ENCODE data around the gene GSE1.

Gene GSE1

GRCh38 chr16:85697431-85697830 lies 84.3 kb downstream of the GSE1 start:
- no peaks in the 10 kb centered on the region for H3K4me1 ChIP-seq (ENCODE audit: control extremely low read depth in 1 of 4, control insufficient read depth in 4 of 4, insufficient read depth in 4 of 4, low read length in 3 of 4)
- H3K36me3 ChIP-seq (ENCODE audit: control insufficient read depth in 4 of 4, insufficient read depth in 4 of 4, low read length in 3 of 4): no peaks in the 10 kb centered on the region
- POLR2A ChIA-PET: no interaction called here
- DNase-seq: no peak
- no peak overlapping the region for H3K27ac ChIP-seq (ENCODE audit: insufficient read depth in 1 of 2, low read depth in 1 of 2, low read length in 2 of 2, poor library complexity in 1 of 2, severe bottlenecking in 2 of 2)
- no peak overlapping the region for H3K4me3 ChIP-seq (ENCODE audit: control insufficient read depth in 1 of 7, extremely low read depth in 1 of 7, insufficient read depth in 4 of 7, low read depth in 2 of 7, low read length in 6 of 7)
- WGBS (ENCODE audit: insufficient coverage): 83% methylated on average over 14 of the region's 14 CpGs
- H3K9me3 ChIP-seq (ENCODE audit: control extremely low read depth in 1 of 5, control insufficient read depth in 4 of 5, insufficient read depth in 2 of 5, low read depth in 1 of 5, low read length in 4 of 5): no peaks in the 10 kb centered on the region
- CTCF ChIA-PET: interaction anchor here (1.3 kb wide), 1 partner anchor 16 kb away, joined by 3 read pairs; no protein-coding TSS in a partner anchor
- peaks cover 0 to 8% (median 0%) of the 10 kb centered on the region in 5 experiments for H3K27me3 ChIP-seq (replicated peaks in 2 of 5; ENCODE audit: control insufficient read depth in 4 of 5, insufficient read depth in 5 of 5, low read length in 4 of 5)

DNA sequence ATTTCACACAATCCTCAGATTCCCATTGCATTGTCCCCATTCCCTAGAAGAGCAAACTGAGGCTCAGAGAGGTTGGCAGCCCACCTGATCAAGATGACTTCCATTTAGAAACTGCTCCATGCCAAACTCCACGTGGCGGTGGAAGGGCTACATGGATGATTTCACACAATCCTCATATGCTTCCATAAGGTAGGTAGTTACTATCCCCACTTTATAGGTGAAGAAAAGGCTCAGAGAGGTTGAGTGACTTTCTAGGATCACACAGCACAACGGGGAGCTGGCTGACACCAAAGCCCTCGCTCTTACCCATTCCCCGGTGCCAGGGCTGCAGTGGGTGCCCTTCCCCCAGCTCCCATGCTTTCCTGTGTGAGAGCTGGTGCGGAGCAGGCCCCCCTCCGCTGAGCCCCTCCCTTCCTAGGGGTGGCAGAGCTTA lies 85.4 kb downstream of the GSE1 start:
- Histone ChIP-seq H3K36me3 (ENCODE audit: control insufficient read depth in 4 of 4, insufficient read depth in 4 of 4, low read length in 3 of 4) (no peaks in the 10 kb centered on the region), H3K4me3 (ENCODE audit: control insufficient read depth in 1 of 7, extremely low read depth in 1 of 7, insufficient read depth in 4 of 7, low read depth in 2 of 7, low read length in 6 of 7) (no peak overlapping the region), H3K27ac (ENCODE audit: insufficient read depth in 1 of 2, low read depth in 1 of 2, low read length in 2 of 2, poor library complexity in 1 of 2, severe bottlenecking in 2 of 2) (no peak overlapping the region), H3K9me3 (ENCODE audit: control extremely low read depth in 1 of 5, control insufficient read depth in 4 of 5, insufficient read depth in 2 of 5, low read depth in 1 of 5, low read length in 4 of 5) (no peaks in the 10 kb centered on the region), H3K4me1 (ENCODE audit: control extremely low read depth in 1 of 4, control insufficient read depth in 4 of 4, insufficient read depth in 4 of 4, low read length in 3 of 4) (no peaks in the 10 kb centered on the region), H3K27me3 (replicated peaks in 2 of 5; ENCODE audit: control insufficient read depth in 4 of 5, insufficient read depth in 5 of 5, low read length in 4 of 5) (peaks cover 0 to 8% (median 0%) of the 10 kb centered on the region in 5 experiments)
- ChIA-PET CTCF (interaction anchor here (1.3 kb wide), 1 partner anchor 17 kb away, joined by 3 read pairs; no protein-coding TSS in a partner anchor), POLR2A (no interaction called here)
- WGBS (ENCODE audit: insufficient coverage): 90% methylated on average over 2 of the region's 7 CpGs
- DNase-seq: no peak

- no peak overlapping the region for H3K4me3 ChIP-seq (ENCODE audit: control insufficient read depth in 1 of 7, extremely low read depth in 1 of 7, insufficient read depth in 4 of 7, low read depth in 2 of 7, low read length in 6 of 7)
- H3K36me3 ChIP-seq (ENCODE audit: control insufficient read depth in 4 of 4, insufficient read depth in 4 of 4, low read length in 3 of 4): no peaks in the 10 kb centered on the region
- no peaks in the 10 kb centered on the region for H3K9me3 ChIP-seq (ENCODE audit: control extremely low read depth in 1 of 5, control insufficient read depth in 4 of 5, insufficient read depth in 2 of 5, low read depth in 1 of 5, low read length in 4 of 5)
- no peak overlapping the region for H3K27ac ChIP-seq (ENCODE audit: insufficient read depth in 1 of 2, low read depth in 1 of 2, low read length in 2 of 2, poor library complexity in 1 of 2, severe bottlenecking in 2 of 2)
- ChIA-PET POLR2A (no interaction called here), CTCF (interaction anchor here (0.9 kb wide), 1 partner anchor 40 kb away, joined by 3 read pairs; no protein-coding TSS in a partner anchor)
- no peaks in the 10 kb centered on the region for H3K4me1 ChIP-seq (ENCODE audit: control extremely low read depth in 1 of 4, control insufficient read depth in 4 of 4, insufficient read depth in 4 of 4, low read length in 3 of 4)
- 81% methylated on average over 10 of the region's 12 CpGs for WGBS (ENCODE audit: insufficient coverage)
- no peak for DNase-seq
- H3K27me3 ChIP-seq (replicated peaks in 2 of 5; ENCODE audit: control insufficient read depth in 4 of 5, insufficient read depth in 5 of 5, low read length in 4 of 5): peaks cover 0 to 8% (median 0%) of the 10 kb centered on the region in 5 experiments
Measured at GRCh38 chr16:85698935-85699558, 85.9 kb downstream of the GSE1 start.

- Histone ChIP-seq H3K27ac (ENCODE audit: insufficient read depth in 1 of 2, low read depth in 1 of 2, low read length in 2 of 2, poor library complexity in 1 of 2, severe bottlenecking in 2 of 2) (no peak overlapping the region), H3K4me3 (ENCODE audit: control insufficient read depth in 1 of 7, extremely low read depth in 1 of 7, insufficient read depth in 4 of 7, low read depth in 2 of 7, low read length in 6 of 7) (no peak overlapping the region), H3K4me1 (ENCODE audit: control extremely low read depth in 1 of 4, control insufficient read depth in 4 of 4, insufficient read depth in 4 of 4, low read length in 3 of 4) (no peaks in the 10 kb centered on the region), H3K9me3 (ENCODE audit: control extremely low read depth in 1 of 5, control insufficient read depth in 4 of 5, insufficient read depth in 2 of 5, low read depth in 1 of 5, low read length in 4 of 5) (no peaks in the 10 kb centered on the region), H3K36me3 (ENCODE audit: control insufficient read depth in 4 of 4, insufficient read depth in 4 of 4, low read length in 3 of 4) (no peaks in the 10 kb centered on the region), H3K27me3 (replicated peaks in 2 of 5; ENCODE audit: control insufficient read depth in 4 of 5, insufficient read depth in 5 of 5, low read length in 4 of 5) (peaks cover 0 to 8% (median 0%) of the 10 kb centered on the region in 5 experiments)
- DNase-seq: peak in 2 of 3 donors; percentile 31 to 49
- ChIA-PET POLR2A (no interaction called here), CTCF (interaction anchor here (0.9 kb wide), 1 partner anchor 41 kb away, joined by 3 read pairs; no protein-coding TSS in a partner anchor)
- WGBS (ENCODE audit: insufficient coverage): 87% methylated on average over 6 of the region's 7 CpGs
Measured at GRCh38 chr16:85699628-85700027, 86.5 kb downstream of the GSE1 start.

DNA sequence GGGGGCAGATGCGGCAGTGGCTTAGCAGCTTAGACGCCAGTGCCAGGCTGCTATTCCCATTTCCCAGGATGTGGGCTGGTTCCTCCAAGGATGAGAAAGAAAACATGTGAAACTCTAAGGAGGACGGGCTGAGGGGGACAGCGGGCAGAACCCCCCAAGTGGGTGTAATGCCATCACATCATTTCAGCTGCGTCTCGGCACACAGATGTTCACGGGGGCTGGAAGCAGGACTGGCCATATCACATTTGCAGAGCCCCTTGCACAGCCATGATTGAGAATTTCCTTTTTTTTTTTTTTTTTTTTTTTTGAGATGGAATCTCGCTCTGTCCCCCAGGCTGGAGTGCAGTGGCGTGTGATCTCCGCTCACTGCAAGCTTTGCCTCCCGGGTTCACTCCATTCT lies 90.9 kb downstream of the GSE1 start:
- 95% methylated on average over 7 of the region's 11 CpGs for WGBS (ENCODE audit: insufficient coverage)

DNA sequence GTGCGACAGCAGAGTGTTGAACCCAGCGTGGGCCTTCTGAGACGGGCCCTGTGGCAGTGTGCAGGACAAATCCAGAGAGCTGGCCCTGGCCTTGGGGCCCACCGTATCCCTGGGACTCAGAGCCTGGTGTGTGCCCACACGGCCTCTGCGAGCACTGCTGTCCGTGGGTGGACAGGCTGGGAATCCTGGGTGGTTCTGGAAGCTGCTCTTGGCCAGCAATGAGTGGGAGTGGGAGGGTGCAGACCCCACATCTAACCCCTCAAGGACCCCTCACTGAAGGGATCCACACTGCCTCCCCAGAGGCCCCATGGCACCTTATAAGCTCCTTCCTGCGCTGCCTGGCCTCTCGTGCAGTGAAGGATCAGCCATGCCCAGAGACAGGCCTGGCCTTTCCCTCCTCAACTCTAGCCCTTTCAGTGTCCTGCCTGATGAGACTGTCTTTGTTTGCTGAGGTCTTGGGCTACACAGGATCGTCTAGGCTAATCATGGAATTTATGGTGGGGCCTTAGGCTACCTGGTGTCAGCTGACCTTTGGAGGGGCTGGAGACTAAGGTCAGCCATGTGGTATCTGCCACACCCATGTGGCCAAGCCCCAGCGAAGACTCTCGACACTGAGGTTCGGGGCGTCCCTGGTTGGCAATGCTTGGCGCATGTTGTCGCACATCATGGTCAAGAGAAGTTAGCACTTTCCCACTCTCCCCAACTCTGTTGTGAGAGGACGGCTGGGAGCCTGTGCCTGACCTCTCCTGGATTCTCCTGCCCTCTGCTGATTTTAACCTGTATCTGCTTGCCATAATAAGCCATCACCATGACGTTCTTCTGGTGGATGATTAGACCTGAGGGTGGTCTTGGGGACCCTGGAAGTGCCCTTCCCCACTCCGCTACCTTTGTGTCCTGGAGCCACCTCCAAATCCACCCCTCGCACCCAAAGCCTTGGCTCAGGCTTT lies 92.1 kb downstream of the GSE1 start:
- CTCF ChIA-PET: interaction anchor here (0.7 kb wide), 1 partner anchor 13 kb away, joined by 3 read pairs; no protein-coding TSS in a partner anchor
- POLR2A ChIA-PET: interaction anchor here (0.6 kb wide), 1 partner anchor 350 kb away, joined by 4 read pairs; no protein-coding TSS in a partner anchor

More for the DNA sequence above, 90.9 kb downstream of the GSE1 start:
- POLR2A ChIA-PET: no interaction called here
- no peak overlapping the region for H3K4me3 ChIP-seq (ENCODE audit: control insufficient read depth in 1 of 7, extremely low read depth in 1 of 7, insufficient read depth in 4 of 7, low read depth in 2 of 7, low read length in 6 of 7)
- H3K27ac ChIP-seq (ENCODE audit: insufficient read depth in 1 of 2, low read depth in 1 of 2, low read length in 2 of 2, poor library complexity in 1 of 2, severe bottlenecking in 2 of 2): no peak overlapping the region
- CTCF ChIA-PET: interaction anchor here (1.3 to 1.5 kb wide), 2 partner anchors 28 to 74 kb away, joined by 3 to 4 read pairs; no protein-coding TSS in a partner anchor
- no peak for DNase-seq
- no peaks in the 10 kb centered on the region for H3K27me3 ChIP-seq (replicated peaks in 2 of 5; ENCODE audit: control insufficient read depth in 4 of 5, insufficient read depth in 5 of 5, low read length in 4 of 5)
- H3K4me1 ChIP-seq (ENCODE audit: control extremely low read depth in 1 of 4, control insufficient read depth in 4 of 4, insufficient read depth in 4 of 4, low read length in 3 of 4): no peaks in the 10 kb centered on the region
- H3K36me3 ChIP-seq (ENCODE audit: control insufficient read depth in 4 of 4, insufficient read depth in 4 of 4, low read length in 3 of 4): no peaks in the 10 kb centered on the region
- no peaks in the 10 kb centered on the region for H3K9me3 ChIP-seq (ENCODE audit: control extremely low read depth in 1 of 5, control insufficient read depth in 4 of 5, insufficient read depth in 2 of 5, low read depth in 1 of 5, low read length in 4 of 5)

More for the DNA sequence above, 92.1 kb downstream of the GSE1 start:
- DNase-seq: no peak
- Histone ChIP-seq H3K27me3 (replicated peaks in 2 of 5; ENCODE audit: control insufficient read depth in 4 of 5, insufficient read depth in 5 of 5, low read length in 4 of 5) (no peaks in the 10 kb centered on the region), H3K27ac (ENCODE audit: insufficient read depth in 1 of 2, low read depth in 1 of 2, low read length in 2 of 2, poor library complexity in 1 of 2, severe bottlenecking in 2 of 2) (no peak overlapping the region), H3K36me3 (ENCODE audit: control insufficient read depth in 4 of 4, insufficient read depth in 4 of 4, low read length in 3 of 4) (no peaks in the 10 kb centered on the region), H3K4me1 (ENCODE audit: control extremely low read depth in 1 of 4, control insufficient read depth in 4 of 4, insufficient read depth in 4 of 4, low read length in 3 of 4) (no peaks in the 10 kb centered on the region), H3K4me3 (ENCODE audit: control insufficient read depth in 1 of 7, extremely low read depth in 1 of 7, insufficient read depth in 4 of 7, low read depth in 2 of 7, low read length in 6 of 7) (no peak overlapping the region), H3K9me3 (ENCODE audit: control extremely low read depth in 1 of 5, control insufficient read depth in 4 of 5, insufficient read depth in 2 of 5, low read depth in 1 of 5, low read length in 4 of 5) (no peaks in the 10 kb centered on the region)
- 95% methylated on average over 14 of the region's 20 CpGs for WGBS (ENCODE audit: insufficient coverage)

Measured in common myeloid progenitor, CD34-positive (primary cell).